ENCODE results near the gene GAS2L2. TPM values are rescaled to one million over a fixed set of nuclear protein-coding genes. Genes with fewer than 3 reads are reported as not detected.

Gene GAS2L2
- total RNA-seq, 1 donor from 2014 or later = not detected

GRCh38 chr17:35747540-35748017 is 5.5 kb downstream of the GAS2L2 start:
- peak; percentile 37 for DNase-seq (ENCODE audit: low read depth, low spot score)

DNA sequence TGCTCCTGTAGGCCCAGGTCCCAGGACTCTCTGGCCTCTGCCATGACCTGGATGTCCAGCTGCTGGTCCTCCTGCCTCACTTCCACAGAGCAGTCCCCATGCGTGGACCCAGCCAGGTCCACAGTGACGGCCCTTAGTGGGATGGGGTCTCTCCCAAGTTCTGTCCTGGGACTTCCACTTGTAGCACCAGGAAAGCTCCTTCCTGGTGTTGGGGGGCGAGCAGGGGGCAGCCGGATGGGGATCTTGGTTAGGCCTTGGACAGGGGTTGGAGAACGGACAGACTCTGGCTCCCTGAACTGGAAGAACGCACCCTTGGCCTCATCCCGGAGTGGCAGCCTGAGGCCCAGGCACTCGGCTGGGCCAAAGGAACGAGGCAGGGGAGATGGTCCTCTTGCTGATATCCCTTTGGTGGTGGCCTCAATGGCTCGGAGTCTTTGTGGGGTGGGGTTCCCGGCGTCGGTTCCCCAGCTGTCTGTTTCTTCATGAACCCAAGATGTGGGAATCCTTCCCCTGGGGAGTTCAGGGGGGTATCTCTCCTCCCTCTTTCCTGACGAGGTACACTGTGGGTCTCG is 7.2 kb downstream of the GAS2L2 start:
- no peak for DNase-seq (ENCODE audit: low read depth, low spot score)

GRCh38 chr17:35745246-35745645 is 7.8 kb downstream of the GAS2L2 start:
- DNase-seq (ENCODE audit: low read depth, low spot score) = no peak

DNA sequence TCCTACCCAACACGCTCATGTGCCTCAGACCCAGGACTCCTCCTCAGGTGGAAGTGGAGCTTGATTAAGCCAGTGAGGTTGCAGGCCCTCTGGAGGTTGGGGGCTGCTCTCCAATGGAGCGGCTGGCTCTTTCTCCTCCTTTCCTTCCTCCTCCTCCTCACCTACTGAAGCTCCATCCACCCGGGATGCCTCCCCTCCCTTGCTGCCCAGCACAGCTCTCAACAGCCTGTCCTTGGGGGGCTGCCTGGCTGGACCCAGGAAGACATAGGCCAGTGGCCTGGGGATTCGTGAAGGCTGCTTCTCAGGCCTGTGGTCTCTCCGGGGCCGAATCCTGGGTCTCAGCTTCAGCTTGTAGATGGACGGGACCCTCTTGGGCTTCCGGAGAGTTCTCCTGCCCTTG is 8.2 kb downstream of the GAS2L2 start:
- no peak for DNase-seq (ENCODE audit: low read depth, low spot score)

DNA sequence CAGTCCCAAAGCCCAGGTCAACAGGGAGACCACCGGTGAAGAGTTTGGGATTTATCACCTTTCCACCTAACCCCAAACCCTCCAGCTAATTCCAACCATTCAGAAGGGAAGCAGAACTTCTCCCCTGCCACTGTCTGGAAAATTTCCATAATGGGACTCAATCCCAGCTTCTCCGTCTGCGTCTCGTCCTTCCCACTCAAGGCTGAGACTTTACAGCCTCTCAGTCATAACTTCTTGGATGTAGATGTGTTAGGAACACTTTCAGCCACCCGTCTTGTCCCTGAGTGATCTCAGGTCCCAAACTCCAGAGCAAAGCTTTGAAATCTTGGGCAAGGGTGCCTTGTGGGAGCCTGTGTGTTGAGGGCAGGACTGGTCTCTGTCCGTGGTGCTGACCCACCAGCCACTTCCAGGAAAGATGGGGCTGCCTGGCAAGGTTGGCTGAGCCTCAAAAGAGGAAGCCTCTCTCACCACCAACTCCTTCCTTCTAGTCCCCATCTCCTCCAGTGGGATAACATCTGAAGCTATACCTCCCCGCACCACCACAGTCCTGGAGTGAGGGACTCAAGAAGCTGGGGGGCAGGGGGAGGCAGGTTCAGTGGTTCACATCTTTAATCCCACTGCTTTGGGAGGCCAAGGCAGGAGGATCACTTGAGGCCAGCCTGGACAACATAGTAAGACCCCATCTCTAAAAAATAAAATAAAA is 9.3 kb downstream of the GAS2L2 start:
- DNase-seq (ENCODE audit: low read depth, low spot score) = no peak

DNA sequence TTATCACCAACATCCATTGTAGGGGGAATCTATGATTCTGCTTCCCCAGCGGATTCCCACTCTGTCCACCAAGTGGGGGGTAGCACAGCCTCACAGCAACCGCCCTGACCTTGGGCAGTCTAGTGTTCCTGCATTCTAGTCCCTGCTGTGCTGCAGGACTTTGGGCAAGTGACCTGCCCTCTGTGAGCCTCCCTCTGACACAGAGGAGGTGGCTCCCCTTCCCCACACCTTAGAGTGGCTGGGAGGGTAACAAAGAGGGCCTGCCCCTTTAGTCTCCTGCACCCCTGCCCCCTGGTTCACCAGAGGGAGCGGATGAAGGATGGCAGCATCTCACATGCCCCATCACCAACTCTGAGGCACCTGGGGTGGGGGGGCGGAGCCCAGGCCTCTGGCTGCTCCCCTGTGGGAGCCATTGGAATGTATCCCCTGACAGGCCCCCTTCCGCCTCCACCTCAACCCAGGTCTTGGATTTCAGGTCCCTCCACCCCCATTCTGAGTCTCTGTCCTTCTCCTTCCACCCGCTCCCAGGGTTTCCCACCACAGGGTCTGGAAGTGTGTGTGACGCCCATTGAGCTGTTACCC is 10.1 kb downstream of the GAS2L2 start:
- DNase-seq (ENCODE audit: low read depth, low spot score) = no peak

- DNase-seq (ENCODE audit: low read depth, low spot score) = no peak
Observed at GRCh38 chr17:35742496-35742895, 10.5 kb downstream of the GAS2L2 start.

DNA sequence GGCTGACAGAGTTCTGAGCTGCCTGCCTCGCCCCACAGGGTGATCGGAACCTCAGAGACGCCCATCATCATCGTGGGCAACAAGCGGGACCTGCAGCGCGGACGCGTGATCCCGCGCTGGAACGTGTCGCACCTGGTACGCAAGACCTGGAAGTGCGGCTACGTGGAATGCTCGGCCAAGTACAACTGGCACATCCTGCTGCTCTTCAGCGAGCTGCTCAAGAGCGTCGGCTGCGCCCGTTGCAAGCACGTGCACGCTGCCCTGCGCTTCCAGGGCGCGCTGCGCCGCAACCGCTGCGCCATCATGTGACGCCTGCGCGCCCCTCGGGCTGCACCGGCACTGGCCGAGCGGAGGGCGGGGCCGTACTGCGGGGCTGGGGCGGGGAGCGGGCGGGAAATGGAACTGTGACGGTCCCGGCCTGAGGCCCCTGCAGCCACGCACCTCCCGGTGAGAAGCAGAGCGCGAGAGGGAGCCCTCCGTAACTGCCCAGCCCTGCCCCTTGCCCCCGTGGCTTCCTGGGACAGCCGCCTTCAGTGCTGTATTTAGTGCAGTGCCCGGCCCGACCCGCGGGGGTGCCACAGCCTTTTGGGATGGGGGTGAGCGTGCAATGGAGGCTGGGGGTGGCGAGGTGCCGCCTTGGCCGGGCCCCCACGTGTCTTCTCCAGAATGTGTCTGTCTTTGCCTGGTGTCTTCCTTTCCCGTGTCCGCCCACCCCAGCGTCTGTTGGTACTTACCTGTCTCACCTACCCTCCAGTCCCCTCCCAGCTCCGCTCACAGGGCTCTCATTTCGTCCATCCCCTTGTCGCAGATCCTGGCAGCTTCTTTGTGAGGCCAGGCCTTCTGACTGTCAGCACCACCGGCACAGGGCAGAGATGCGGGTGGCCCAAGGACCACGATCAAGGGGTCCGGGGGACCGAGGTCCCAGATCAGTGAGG is 11.8 kb downstream of the GAS2L2 start:
- DNase-seq (ENCODE audit: low read depth, low spot score) = no peak

DNA sequence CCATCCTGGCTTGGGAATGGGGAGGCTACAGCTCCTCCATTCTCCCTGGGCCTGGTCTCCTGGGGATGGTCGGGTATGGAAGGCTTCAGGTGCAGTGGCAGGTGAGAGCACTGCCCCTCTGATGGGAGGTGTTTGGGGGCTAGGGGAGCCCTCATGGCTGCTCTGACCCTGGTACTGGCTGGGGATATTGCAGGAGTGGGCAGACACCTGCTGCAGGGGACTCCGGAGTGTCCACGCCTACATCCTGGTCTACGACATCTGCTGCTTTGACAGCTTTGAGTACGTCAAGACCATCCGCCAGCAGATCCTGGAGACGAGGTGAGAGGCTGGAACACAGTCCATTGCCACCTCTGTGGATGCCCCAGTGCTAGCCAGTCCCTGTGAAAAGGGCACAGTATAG is 12.8 kb downstream of the GAS2L2 start:
- no peak for DNase-seq (ENCODE audit: low read depth, low spot score)

GRCh38 chr17:35738519-35739133 is 14.4 kb downstream of the GAS2L2 start:
- DNase-seq (ENCODE audit: low read depth, low spot score) = no peak

DNA sequence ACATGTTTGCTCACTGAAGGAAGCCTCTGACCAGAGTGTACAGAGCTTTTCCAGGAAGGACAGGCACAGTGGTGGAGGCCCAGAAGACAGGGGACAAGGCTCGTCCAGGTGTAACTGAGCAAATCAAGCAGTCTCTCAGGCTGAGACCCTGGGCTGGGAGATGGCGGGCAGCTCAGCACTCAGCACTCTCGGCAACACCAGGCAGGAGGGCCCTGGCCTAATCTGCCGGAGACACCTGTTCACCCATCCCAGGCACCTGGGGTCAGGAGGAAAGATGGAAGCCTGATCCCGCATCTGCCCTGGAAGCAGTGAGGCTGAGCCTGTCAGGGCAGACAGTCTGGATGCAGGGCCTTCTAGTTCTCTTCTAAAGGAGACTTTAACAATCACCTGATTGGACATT is 16.8 kb downstream of the GAS2L2 start:
- DNase-seq (ENCODE audit: low read depth, low spot score) = no peak

DNA sequence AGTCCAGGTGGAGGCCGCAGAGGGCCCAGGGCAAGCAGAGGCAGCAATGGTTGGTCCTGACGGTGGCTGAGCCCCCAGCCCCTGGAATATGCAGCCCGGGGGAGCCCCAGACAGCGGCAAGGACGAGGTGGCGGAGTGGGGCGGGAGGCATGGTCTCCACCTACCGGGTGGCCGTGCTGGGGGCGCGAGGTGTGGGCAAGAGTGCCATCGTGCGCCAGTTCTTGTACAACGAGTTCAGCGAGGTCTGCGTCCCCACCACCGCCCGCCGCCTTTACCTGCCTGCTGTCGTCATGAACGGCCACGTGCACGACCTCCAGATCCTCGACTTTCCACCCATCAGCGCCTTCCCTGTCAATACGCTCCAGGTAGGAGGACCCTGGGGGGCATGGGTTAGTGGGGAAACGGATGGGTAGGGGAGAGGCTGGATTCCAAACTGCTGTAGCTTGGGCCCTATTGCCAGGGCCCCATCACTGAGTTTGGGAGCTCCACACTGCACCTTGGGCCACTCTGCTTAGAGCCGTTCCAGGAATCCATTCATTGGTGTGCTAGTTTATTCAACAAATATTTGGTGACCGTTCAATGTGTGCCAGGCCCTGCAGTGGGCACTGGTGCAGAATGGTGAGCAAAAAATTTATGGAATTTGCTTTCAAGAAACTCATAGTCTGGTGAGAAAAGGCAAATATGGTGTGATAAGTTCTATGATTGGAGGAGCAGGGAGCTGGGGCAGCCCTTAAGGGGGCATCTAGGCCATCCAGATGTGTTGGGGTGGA is 17.8 kb downstream of the GAS2L2 start:
- DNase-seq (ENCODE audit: low read depth, low spot score) = no peak

- no peak for DNase-seq (ENCODE audit: low read depth, low spot score)
Observed at GRCh38 chr17:35734396-35734795, 18.6 kb downstream of the GAS2L2 start.

- DNase-seq (ENCODE audit: low read depth, low spot score) = no peak
Observed at GRCh38 chr17:35733366-35733765, 19.7 kb downstream of the GAS2L2 start.

DNA sequence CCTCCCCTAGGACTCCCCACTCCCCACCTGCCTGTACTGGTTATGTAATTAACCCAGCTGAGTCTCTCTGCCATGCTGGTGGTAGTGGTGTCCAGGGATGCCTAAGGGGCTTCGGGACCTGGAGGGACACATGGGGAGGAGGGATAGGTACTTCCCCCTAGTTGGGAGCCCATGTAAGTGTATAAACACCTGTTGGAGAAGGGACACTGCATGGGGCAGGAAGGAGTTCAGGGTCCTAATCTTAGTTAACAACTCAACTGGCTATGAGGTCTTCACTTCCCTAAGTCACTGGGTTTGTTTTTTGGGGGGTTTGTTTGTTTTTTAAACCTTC is 20.3 kb downstream of the GAS2L2 start:
- no peak for DNase-seq (ENCODE audit: low read depth, low spot score)

DNA sequence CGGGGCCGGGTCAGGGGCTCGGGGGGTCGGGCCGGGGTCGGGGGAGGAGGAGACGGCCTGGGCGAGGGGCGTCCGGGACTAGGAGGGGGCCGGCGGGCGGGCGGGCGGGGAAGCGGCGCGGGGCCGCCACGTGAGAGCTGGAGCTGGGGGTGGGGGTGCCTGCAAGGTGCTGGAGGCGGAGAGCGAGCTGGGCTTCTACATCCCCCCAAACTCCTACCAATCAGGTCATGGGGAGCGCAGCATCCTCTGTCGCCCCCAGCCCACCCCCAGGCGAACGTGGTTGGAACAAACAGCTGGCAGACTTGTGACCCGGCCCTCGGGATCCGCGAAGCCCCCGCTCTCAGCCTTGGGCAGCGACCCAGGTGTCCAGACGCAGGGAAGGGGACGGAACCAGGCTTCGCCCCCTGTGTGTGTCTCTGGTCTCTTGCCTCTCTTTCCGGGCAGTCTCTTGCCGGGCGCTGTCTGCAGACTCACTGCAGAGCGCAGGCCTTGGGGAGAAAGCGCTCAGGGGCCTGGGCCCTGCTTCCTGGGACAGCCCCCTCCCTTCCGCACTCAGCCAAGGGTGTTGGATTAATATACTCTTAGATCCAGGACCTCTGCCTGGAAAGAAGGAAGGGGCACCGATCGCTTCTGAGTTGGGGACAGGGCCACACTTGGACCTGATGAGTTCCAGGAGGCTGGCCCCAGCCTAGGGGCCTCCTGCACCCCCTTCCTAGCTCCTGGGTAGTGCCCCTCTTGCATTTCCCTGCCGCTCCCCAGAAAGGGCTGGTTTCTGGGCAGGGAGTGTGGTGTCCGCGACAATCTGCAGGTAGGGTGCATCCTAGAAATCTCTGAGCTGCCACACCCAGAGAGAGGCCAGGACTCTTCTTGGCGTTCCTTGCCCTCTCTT is 20.9 kb downstream of the GAS2L2 start:
- no peak for DNase-seq (ENCODE audit: low read depth, low spot score)

DNA sequence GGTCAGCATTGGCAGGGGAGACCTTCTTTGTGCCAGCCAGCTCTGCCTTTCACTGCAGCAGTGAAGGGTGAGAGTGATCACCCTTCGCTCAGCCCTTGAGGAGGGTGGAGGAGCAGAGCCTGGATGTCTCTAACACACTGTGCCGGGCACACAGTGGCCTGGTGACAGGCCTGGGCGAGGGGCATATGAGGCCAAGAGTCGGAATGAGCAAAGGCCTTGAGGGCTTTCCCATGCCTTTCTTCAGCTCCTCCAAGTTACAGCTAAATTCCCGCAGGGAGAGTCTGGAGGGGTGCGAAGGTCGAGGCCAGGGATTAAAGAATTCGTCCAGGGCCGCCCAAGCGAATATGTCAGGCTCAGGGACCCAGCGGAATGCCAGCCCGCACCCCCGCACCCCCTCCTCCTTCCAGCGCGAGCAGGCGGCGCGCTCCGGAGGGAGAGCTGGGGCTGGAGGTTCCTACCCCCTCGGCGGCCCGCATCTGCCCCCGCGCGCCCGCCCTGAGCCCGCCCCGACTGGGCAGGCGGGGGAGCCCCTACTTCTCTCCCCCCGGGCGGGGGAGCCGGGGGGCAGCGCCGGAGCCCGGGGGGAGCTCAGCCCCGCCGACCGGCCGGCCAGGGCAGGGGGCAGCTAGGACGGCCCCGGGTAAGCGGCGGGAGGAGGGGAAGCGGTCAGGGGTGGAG is 21.7 kb downstream of the GAS2L2 start, which contains the start of gene RASL10B:
TSS of gene RASL10B (plus strand) at position 401 of the 678 bp plus-strand sequence. CDS start 3,546 bp downstream, outside the sequence.
- no peak for DNase-seq (ENCODE audit: low read depth, low spot score)

- DNase-seq (ENCODE audit: low read depth, low spot score) = no peak
Observed at GRCh38 chr17:35730400-35731005, 22.5 kb downstream of the GAS2L2 start.
